Astrocyte (in vitro differentiated cells and primary cell): Measurements from ENCODE around the gene CCDC61. TPM values are rescaled to one million over a fixed set of nuclear protein-coding genes. Genes with fewer than 3 reads are reported as not detected.

Experiments used
- DNase-seq: peaks from one replicate; pipeline ENCODE4 v3.0.0-alpha.2; 2010; ENCODE audit warnings: low read depth
- FAIRE-seq: peaks from 2 replicates; lab custom pipeline; 2011; peaks lifted over from hg19 to GRCh38; lab: Jason Lieb, UNC
- H2AFZ ChIP-seq: 2 replicates; pipeline ENCODE4 v1.6.0; 2012; ENCODE audit warnings: low read depth, low read length, inconsistent platforms
- H3K27ac ChIP-seq: 2 replicates; pipeline ENCODE4 v1.5.1; 2011; ENCODE audit warnings: low read depth, low read length, inconsistent platforms
- H3K27me3 ChIP-seq: 2 replicates; pipeline ENCODE4 v1.6.0; 2011; ENCODE audit warnings: low read length, inconsistent platforms; ENCODE audit not compliant: insufficient read depth
- H3K36me3 ChIP-seq: 2 replicates; pipeline ENCODE4 v1.5.1; 2011; ENCODE audit warnings: low read length, inconsistent platforms; ENCODE audit not compliant: insufficient read depth
- H3K4me1 ChIP-seq: 2 replicates; pipeline ENCODE4 v1.5.1; 2011; ENCODE audit warnings: low read length, inconsistent platforms; ENCODE audit not compliant: insufficient read depth
- H3K4me2 ChIP-seq: 2 replicates; pipeline ENCODE4 v1.6.0; 2012; ENCODE audit warnings: low read length, inconsistent platforms
- H3K4me3 ChIP-seq: 2 replicates; pipeline ENCODE4 v1.5.1; 2011; ENCODE audit warnings: low read depth, mild to moderate bottlenecking, low read length, inconsistent platforms; ENCODE audit not compliant: insufficient read depth
- H3K79me2 ChIP-seq: 2 replicates; pipeline ENCODE4 v1.6.0; 2012; ENCODE audit warnings: mild to moderate bottlenecking, low read length, inconsistent platforms; ENCODE audit not compliant: insufficient read depth
- H3K9ac ChIP-seq: 2 replicates; pipeline ENCODE4 v1.6.0; 2012; ENCODE audit warnings: mild to moderate bottlenecking, low read length, inconsistent platforms
- H3K9me3 ChIP-seq: 2 replicates; pipeline ENCODE4 v1.5.1; 2012; ENCODE audit warnings: low read depth, mild to moderate bottlenecking, low read length, inconsistent platforms; ENCODE audit not compliant: insufficient read depth
- H4K20me1 ChIP-seq: 2 replicates; pipeline ENCODE4 v1.6.0; 2012; ENCODE audit warnings: low read length, inconsistent platforms; ENCODE audit not compliant: insufficient read depth
- H3K27ac Mint-ChIP-seq: one replicate; pipeline ENCODE4 v1.8.0; 2021; ENCODE audit warnings: mild to moderate bottlenecking, mixed read lengths; ENCODE audit not compliant: unreplicated experiment
- H3K27me3 Mint-ChIP-seq: one replicate; pipeline ENCODE4 v1.8.0; 2021; ENCODE audit warnings: low read depth, mixed read lengths; ENCODE audit not compliant: unreplicated experiment
- H3K36me3 Mint-ChIP-seq: one replicate; pipeline ENCODE4 v1.8.0; 2021; ENCODE audit warnings: low read depth, mixed read lengths; ENCODE audit not compliant: unreplicated experiment
- H3K4me1 Mint-ChIP-seq: one replicate; pipeline ENCODE4 v1.8.0; 2021; ENCODE audit warnings: low read depth, mixed read lengths; ENCODE audit not compliant: unreplicated experiment
- H3K4me3 Mint-ChIP-seq: one replicate; pipeline ENCODE4 v1.8.0; 2021; ENCODE audit warnings: mild to moderate bottlenecking, moderate library complexity, mixed read lengths; ENCODE audit not compliant: unreplicated experiment
- H3K9me3 Mint-ChIP-seq: one replicate; pipeline ENCODE4 v1.8.0; 2021; ENCODE audit warnings: mild to moderate bottlenecking, mixed read lengths; ENCODE audit not compliant: unreplicated experiment
- CTCF ChIP-seq: IDR thresholded peaks from 2 replicates; pipeline ENCODE4 v1.5.1; 2011; ENCODE audit warnings: low read depth, mild to moderate bottlenecking, inconsistent platforms, low read length, moderate library complexity; ENCODE audit not compliant: insufficient read depth
- EZH2 ChIP-seq: IDR thresholded peaks from 2 replicates; pipeline ENCODE4 v1.6.1; 2012; ENCODE audit warnings: mild to moderate bottlenecking, low read length, inconsistent platforms; ENCODE audit not compliant: insufficient read depth
- total RNA-seq: library from RNA; stranded (reverse); gene quantifications from 2 replicates; pipeline ENCODE4 v1.2.1, GENCODE V29; 2021

The CCDC61 gene
- total RNA-seq, 1 donor from 2014 or later: 6.6 TPM

- Mint-ChIP-seq H3K4me1 (peaks cover 2% of the 10 kb centered on the region), H3K9me3 (no peaks in the 10 kb centered on the region), H3K4me3 (no peak overlapping the region), H3K27ac (no peak overlapping the region), H3K27me3 (peaks cover 39% of the 10 kb centered on the region), H3K36me3 (no peaks in the 10 kb centered on the region)
- TF ChIP-seq CTCF: no peak
- TF ChIP-seq EZH2: no peak
- Histone ChIP-seq H3K79me2 (no peaks in the 10 kb centered on the region), H2AFZ (no peak overlapping the region), H3K27ac (no peak overlapping the region), H3K9me3 (no peaks in the 10 kb centered on the region), H3K4me3 (no peak overlapping the region), H4K20me1 (peaks cover 15% of the 10 kb centered on the region), H3K9ac (no peak overlapping the region), H3K4me1 (peaks cover 10% of the 10 kb centered on the region), H3K27me3 (peaks cover 12% of the 10 kb centered on the region), H3K36me3 (no peaks in the 10 kb centered on the region), H3K4me2 (no peak overlapping the region)
- FAIRE-seq (no peak), DNase-seq (no peak)
These were observed 19.8 kb upstream of the CCDC61 start for GRCh38 chr19:45975306-45976070.

- peaks cover 41% of the 10 kb centered on the region for H3K27me3 Mint-ChIP-seq
These were observed 19.1 kb upstream of the CCDC61 start for GRCh38 chr19:45976178-45976577.

More at GRCh38 chr19:45976178-45976577, 19.1 kb upstream of the CCDC61 start:
- Histone ChIP-seq H3K9ac (no peak overlapping the region), H3K79me2 (no peaks in the 10 kb centered on the region), H3K36me3 (no peaks in the 10 kb centered on the region), H2AFZ (no peak overlapping the region), H3K4me3 (no peak overlapping the region), H3K9me3 (no peaks in the 10 kb centered on the region), H3K27me3 (peaks cover 12% of the 10 kb centered on the region), H3K4me2 (no peak overlapping the region), H4K20me1 (peaks cover 13% of the 10 kb centered on the region), H3K4me1 (peaks cover 10% of the 10 kb centered on the region), H3K27ac (no peak overlapping the region)
- no peak for TF ChIP-seq EZH2
- no peak for TF ChIP-seq CTCF
- Mint-ChIP-seq H3K27ac (no peak overlapping the region), H3K9me3 (no peaks in the 10 kb centered on the region), H3K36me3 (no peaks in the 10 kb centered on the region), H3K4me1 (peaks cover 2% of the 10 kb centered on the region), H3K4me3 (no peak overlapping the region)
- FAIRE-seq: no peak
- DNase-seq: no peak
